GM19239 (cell line): Measurements from ENCODE around the gene SLC25A25.
A peak's percentile ranks its signal among the peaks of the same experiment; 100 is the strongest.
"Not testable (repeated sequence)": the region's sequence is repeated elsewhere in the genome, so short reads cannot be mapped to it uniquely, and the experiment has no call there.

Experiments
- DNase-seq: peaks from one replicate; pipeline ENCODE4 v3.0.0; 2011; ENCODE audit warnings: low spot score; ENCODE audit not compliant: insufficient read length
- FAIRE-seq: peaks from 2 replicates; lab custom pipeline; 2011; peaks lifted over from hg19 to GRCh38; lab: Jason Lieb, UNC

Gene SLC25A25

GRCh38 chr9:128067645-128068385 lies at the start of gene SLC25A25:
TSS of gene SLC25A25 (plus strand) at chr9:128068232. CDS start at chr9:128068320, 88 bp downstream.
- DNase-seq (peak; percentile 89), FAIRE-seq (no peak)

- no peak for DNase-seq
- no peak for FAIRE-seq
These were observed 47.3 kb upstream of the SLC25A25 start for GRCh38 chr9:128020692-128021091.

- FAIRE-seq (no peak), DNase-seq (no peak)
These were observed 46.9 kb upstream of the SLC25A25 start for GRCh38 chr9:128021098-128021497.

GRCh38 chr9:128022886-128023285 lies 45.1 kb upstream of the SLC25A25 start:
- FAIRE-seq, result no peak
- no peak for DNase-seq

DNA sequence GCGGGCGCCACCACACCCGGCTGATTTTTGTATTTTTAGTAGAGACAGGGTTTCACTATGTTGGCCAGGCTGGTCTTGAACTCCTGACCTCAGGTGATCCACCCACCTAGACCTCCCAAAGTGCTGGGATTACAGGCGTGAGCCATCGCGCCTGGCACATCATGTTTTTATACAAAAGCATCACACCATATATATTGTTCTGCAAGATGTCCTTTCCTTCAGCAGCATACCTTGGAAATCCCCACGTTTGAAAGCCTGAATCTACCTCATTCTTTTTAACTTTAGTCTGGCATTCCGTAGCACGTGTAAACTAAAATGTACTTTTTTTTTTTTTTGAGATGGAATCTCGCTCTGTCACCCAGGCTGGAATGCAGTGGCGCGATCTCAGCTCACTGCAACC lies 44.4 kb upstream of the SLC25A25 start:
- FAIRE-seq, result not testable (repeated sequence)

DNA sequence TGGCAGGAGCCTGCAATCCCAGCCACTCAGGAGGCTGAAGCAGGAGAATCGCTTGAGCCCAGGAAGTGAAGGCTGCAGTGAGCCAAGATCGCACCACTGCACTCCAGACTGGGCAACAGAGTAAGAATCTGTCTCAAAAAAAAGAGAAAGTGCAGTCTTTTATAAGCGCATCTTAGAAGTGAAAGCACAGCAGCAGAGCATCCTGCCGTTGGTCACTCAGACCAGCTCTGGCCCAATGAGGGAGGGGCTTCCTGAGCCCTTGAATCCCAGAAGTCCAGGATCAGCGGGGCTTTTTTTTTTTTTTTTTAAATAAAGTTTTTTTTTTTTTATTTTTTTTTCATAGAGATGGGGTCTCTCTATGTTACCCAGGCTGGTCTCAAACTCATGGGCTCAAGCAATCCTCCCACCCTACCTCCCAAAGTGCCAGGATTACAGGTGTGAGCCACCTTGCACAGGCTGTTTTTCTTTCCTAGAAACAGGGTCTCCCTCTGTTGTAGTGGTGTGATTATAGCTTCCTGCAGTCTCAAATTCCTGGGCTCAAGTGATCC lies 43.2 kb upstream of the SLC25A25 start:
- no peak for DNase-seq
- no peak for FAIRE-seq

More for the DNA sequence above, 44.4 kb upstream of the SLC25A25 start:
- DNase-seq, result not testable (repeated sequence)

DNA sequence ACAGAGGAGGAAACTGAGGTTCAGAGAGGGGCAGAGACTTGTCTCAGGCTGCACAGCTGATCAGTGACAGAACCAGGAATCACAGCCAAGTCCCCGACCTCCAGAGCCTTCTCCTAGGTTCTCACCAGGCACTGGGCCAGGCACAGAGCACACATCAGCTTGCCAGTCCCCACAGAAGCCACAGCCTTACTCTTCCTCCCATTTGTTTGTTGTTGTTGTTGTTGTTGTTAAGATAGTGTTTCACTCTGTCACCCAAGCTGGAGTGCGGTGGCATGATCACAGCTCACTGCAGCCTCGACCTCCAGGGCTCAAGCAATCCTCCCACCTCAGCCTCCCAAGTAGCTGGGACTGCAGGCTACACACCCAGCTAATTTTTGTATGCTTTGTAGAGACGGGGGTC lies 42.3 kb upstream of the SLC25A25 start:
- no peak for DNase-seq
- no peak for FAIRE-seq

DNA sequence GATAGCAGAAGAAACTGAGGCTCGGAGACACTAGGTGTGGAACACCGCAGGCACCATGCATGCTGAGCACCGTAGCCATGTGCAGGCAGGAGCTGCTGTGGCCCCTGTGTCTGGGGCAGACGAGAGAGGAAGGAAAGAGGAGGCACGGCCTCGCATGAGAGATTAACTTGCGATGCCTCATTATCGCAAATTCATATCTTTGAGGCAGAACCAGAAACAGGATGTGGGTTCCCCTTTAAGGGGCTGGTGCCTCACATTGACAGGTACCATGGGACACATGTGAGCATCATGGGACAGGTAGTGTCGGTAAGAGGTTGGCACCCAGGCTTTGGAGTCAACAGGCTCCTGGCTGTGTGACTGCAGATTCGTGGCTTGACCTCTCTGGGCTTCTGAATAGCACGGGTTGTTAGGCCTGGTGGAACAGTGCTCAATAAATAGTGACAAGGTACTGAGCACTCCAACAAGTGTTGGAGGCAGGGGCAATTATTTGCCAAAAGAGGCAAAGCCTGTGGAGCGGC lies 41.7 kb upstream of the SLC25A25 start:
- DNase-seq (peak; percentile 39), FAIRE-seq (peak; percentile 54)

DNA sequence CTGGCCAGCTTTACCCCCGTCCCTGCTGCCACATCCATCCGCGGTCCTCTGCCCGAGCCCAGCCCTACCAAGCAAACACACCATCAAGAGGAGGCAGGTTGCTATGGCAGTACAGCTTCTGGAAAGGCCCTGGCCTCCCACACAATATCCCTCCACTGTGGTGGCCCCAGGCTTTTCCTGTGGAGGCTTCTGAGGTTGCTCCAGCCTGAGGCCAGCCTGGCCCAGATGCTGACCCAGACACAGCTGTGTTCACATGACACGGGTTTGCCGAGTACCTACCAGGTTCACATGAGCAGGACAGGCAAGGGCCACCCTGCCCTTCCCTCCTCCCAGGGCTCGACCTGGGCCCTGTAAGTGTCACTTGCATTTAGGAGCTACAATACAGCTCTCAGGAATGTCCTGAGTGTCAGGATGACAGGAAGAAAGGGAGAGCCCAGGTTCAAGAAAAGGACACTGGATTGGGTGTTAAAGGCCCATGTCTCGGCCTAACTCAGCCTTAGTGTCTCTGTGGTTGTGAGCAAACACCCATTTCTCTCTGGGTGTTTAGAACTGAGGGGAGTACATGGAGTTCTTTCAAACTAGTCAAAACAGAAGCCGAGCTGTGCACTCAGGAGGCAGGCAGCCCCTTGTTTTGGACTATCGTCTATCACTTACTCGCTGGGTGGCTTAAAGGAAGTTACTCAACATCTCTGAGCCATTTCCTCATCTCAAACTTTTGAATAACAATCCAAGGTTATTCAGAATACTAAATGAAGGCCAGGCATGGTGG lies 41.1 kb upstream of the SLC25A25 start:
- FAIRE-seq (no peak), DNase-seq (no peak)

GRCh38 chr9:128027705-128028104 lies 40.3 kb upstream of the SLC25A25 start:
- DNase-seq (no peak), FAIRE-seq (no peak)

- FAIRE-seq, result no peak
- no peak for DNase-seq
These were observed 34.4 kb upstream of the SLC25A25 start for GRCh38 chr9:128033609-128034008.

DNA sequence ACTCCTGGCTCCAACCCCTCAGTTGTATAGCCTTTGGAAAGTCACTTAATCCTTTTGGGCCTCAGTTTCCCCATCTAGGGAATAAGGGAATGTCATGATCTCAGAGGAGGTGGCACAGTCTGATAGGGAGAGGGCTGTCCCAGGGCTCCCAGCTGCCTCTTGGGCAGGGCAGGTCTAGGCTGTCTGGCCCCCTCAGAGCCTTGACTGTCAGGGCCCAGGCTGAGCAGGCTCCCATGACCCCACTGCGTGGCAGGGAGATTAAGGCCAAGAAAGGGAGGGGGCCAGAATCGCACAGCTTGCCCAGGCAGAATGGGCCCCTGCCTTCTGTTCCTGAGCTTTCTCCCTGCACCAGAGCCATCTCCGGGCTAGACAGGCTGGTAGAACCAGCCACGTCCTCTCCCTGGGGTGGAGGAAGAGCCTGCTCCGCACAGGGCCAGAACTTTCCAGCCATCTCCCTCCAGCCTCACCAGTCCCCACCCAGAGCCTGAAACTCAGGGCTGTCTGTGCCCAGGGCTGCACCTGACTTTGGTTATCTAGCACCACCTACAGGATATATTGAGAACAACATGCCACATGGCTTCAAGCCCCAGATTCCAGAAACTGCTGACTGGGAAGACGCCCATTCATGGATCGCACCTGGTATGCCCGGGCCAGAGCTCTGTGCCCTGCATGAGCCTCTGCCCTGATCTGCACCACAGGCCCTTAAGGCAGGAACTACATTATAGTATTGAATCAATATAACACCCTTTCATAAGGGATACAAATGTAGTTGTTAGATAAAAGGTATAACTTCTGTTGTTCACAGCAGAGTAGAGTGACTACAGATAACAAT lies 33.0 kb upstream of the SLC25A25 start:
- no peak for DNase-seq
- FAIRE-seq, result peak; percentile 93

- DNase-seq, FAIRE-seq: not testable (repeated sequence)
These were observed 31.5 kb upstream of the SLC25A25 start for GRCh38 chr9:128036522-128036921.

- not testable (repeated sequence) for FAIRE-seq, DNase-seq
These were observed 27.2 kb upstream of the SLC25A25 start for GRCh38 chr9:128040783-128041182.

GRCh38 chr9:128042043-128042442 lies 26.0 kb upstream of the SLC25A25 start:
- no peak for FAIRE-seq

DNA sequence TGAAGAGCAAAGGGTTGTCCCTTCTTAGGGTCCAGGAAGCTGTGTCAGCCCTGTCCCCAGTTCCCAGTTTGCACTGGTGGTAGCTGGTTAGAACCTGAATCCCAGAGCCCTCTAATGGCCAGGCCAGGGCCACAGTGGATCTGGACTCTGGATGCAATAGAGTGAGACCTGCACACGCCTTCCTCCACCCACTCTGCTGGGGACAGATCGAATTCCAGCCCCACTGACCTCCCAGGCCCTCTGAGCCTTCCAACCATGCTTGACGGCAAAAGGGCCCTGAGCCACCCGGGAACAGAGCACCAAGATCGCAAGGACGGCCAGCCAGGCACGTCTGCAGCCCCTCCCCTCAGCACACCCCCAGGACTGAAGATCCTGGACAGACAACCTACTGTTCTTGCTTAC lies 24.6 kb upstream of the SLC25A25 start:
- DNase-seq (no peak), FAIRE-seq (no peak)

More at GRCh38 chr9:128042043-128042442, 26.0 kb upstream of the SLC25A25 start:
- DNase-seq, result no peak

DNA sequence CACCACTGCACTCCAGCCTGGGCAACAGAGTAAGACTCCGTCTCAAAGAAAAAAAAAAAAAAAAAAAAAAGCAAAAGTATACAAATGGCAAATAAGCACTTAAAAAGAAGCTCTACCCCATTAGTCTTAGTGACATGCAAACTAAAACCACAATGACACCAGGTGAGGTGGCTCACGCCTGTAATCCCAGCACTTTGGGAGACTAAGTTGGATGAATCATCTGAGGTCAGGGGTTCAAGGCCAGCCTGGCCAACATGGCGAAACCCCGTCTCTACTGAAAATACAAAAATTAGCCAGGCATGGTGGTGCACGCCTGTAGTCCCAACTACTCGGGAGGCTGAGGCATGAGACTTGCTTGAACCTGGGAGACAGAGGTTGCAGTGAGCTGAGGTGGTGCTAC lies 22.6 kb upstream of the SLC25A25 start:
- not testable (repeated sequence) for FAIRE-seq, DNase-seq

DNA sequence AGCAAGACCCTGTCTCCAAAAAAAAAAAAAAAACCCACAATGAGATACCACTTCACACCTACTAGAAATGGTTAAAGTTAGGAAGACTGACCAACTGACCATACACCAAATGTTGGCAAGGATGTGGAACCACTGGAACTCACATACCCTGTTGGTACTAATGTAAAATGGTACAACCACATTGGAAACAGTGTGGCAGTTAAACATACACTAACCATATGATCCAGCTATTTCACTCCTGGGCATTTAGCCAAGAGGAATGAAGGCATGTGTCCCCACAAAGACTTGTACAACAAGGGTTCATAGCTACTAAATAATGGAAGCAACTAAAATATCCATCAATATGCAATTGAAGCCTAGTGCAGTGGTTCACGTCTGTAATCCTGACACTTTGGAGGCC lies 22.2 kb upstream of the SLC25A25 start:
- no peak for FAIRE-seq

DNA sequence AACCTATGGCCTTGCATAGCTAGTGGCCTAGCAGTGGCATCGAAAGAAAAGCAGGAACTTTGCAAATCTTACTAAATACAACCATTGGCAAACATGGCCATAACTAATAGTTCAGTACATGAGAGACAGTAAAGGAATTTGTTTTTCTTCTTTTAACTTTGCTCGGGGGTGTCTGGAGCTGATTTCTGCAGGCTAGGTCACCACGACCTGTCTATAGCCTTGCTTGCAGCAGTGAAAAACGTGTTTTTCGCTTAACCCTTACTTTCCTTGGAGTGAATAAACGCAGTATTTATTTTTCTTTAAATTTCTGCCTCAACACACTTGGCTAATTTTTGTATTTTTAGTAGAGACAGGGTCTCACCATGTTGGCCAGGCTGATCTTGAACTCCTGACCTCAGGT lies 20.8 kb upstream of the SLC25A25 start:
- DNase-seq (no peak), FAIRE-seq (no peak)

More for the DNA sequence above, 22.2 kb upstream of the SLC25A25 start:
- DNase-seq, result no peak

DNA sequence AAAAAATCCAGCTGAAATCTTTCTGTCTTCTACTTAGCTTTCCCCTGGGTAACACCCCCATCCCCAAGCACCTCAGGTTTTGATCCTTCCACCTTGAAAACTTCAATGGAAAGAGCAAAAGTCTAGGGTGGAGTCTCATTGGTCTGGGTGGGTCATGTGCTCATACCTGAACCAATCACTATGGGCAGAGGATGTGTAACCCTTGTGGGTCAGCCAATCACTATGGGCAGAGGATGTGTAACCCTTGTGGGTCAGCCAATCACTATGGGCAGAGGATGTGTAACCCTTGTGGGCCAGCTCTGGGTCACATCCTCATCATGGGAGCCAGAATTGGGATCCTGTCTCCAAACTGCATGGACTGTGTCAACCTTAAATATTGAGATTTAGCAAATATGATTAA lies 19.4 kb upstream of the SLC25A25 start:
- no peak for FAIRE-seq
- DNase-seq, result no peak
